H1 (cell line): ENCODE results near the gene BAIAP2. TPM values are rescaled to one million over a fixed set of nuclear protein-coding genes. Genes with fewer than 3 reads are reported as not detected.
A peak's percentile ranks its signal among the peaks of the same experiment; 100 is the strongest.

ENCODE experiments used
- CTCF ChIA-PET: fragments of 300-600 bp; sonication (Branson Sonifier 250); formaldehyde crosslinking; loops from one replicate; lab custom pipeline; 2021; ENCODE audit not compliant: partially characterized antibody; lab: Charles Lee
- POLR2A ChIA-PET: fragments of 300-600 bp; sonication (Branson Sonifier 250); formaldehyde crosslinking; loops from one replicate; lab custom pipeline; 2021; ENCODE audit warnings: inconsistent platforms; ENCODE audit not compliant: partially characterized antibody; lab: Charles Lee
- DNase-seq, 2 experiments: peaks; one replicate each; pipeline versions ENCODE4 v3.0.0 to v3.0.0-alpha.2; 2010 to 2022; ENCODE audit warnings: low spot score in 2 of 2, low read depth in 1 of 2, mixed read lengths in 1 of 2
- FAIRE-seq: peaks from 2 replicates; lab custom pipeline; 2011; peaks lifted over from hg19 to GRCh38; lab: Jason Lieb, UNC
- H2AFZ ChIP-seq: 2 replicates; pipeline ENCODE4 v1.8.1; 2012; ENCODE audit warnings: low read length, inconsistent platforms
- H2AK5ac ChIP-seq: 2 replicates; pipeline ENCODE4 v1.6.1; 2013; ENCODE audit warnings: low read depth, low read length
- H2BK120ac ChIP-seq: replicated peaks from 2 replicates; pipeline ENCODE3; 2013; ENCODE audit warnings: low read depth, low read length, inconsistent platforms
- H2BK12ac ChIP-seq: 2 replicates; pipeline ENCODE4 v1.6.1; 2013; ENCODE audit warnings: low read depth, low read length
- H2BK15ac ChIP-seq: 2 replicates; pipeline ENCODE4 v1.6.1; 2013; ENCODE audit warnings: low read length
- H2BK20ac ChIP-seq: 2 replicates; pipeline ENCODE4 v1.6.1; 2013; ENCODE audit warnings: low read length
- H2BK5ac ChIP-seq: 2 replicates; pipeline ENCODE4 v1.6.1; 2013; ENCODE audit warnings: low read depth, low read length
- H3K14ac ChIP-seq: 2 replicates; pipeline ENCODE4 v1.6.1; 2013; ENCODE audit warnings: inconsistent platforms; ENCODE audit not compliant: insufficient read length
- H3K18ac ChIP-seq: 2 replicates; pipeline ENCODE4 v1.6.1; 2013; ENCODE audit warnings: low read length; ENCODE audit errors: extremely low read depth
- H3K23ac ChIP-seq: 2 replicates; pipeline ENCODE4 v1.6.1; 2013; ENCODE audit warnings: inconsistent platforms; ENCODE audit not compliant: insufficient read length
- H3K23me2 ChIP-seq: 2 replicates; pipeline ENCODE4 v1.6.1; 2013; ENCODE audit warnings: low read depth, low read length
- H3K27ac ChIP-seq: 2 replicates; pipeline ENCODE4 v1.6.1; 2011; ENCODE audit warnings: low read depth, low read length, inconsistent platforms
- H3K27me3 ChIP-seq, 4 experiments: replicated peaks in 1 of 4; 1 replicate in 1 of 4; 2 replicates in 3 of 4; pipeline versions ENCODE4 v1.6.1 to v1.8.1; 2011 to 2013; ENCODE audit warnings: low read length in 3 of 4, mild to moderate bottlenecking in 3 of 4, inconsistent platforms in 2 of 4, mixed read lengths in 2 of 4, moderate library complexity in 1 of 4; ENCODE audit not compliant: control insufficient read depth in 3 of 4, insufficient read depth in 3 of 4; ENCODE audit errors: extremely low read depth in 1 of 4
- H3K36me3 ChIP-seq, 4 experiments: 2 replicates each; pipeline versions ENCODE4 v1.6.1 to v1.8.1; 2011 to 2013; ENCODE audit warnings: mild to moderate bottlenecking in 4 of 4, low read length in 3 of 4, moderate library complexity in 2 of 4, control low read depth in 1 of 4, inconsistent platforms in 1 of 4; ENCODE audit not compliant: insufficient read depth in 4 of 4, control insufficient read depth in 2 of 4
- H3K4ac ChIP-seq: replicated peaks from 2 replicates; pipeline ENCODE3; 2013; ENCODE audit warnings: low read length, low read depth, mixed read lengths, inconsistent platforms; ENCODE audit not compliant: insufficient read length
- H3K4me1 ChIP-seq, 4 experiments: replicated peaks in 1 of 4; 1 replicate in 1 of 4; 2 replicates in 3 of 4; pipeline versions ENCODE4 v1.6.1 to v1.8.1; 2011 to 2013; ENCODE audit warnings: low read length in 3 of 4, inconsistent platforms in 2 of 4, mixed read lengths in 1 of 4; ENCODE audit not compliant: insufficient read depth in 4 of 4, control insufficient read depth in 3 of 4
- H3K4me2 ChIP-seq, 2 experiments: 2 replicates each; pipeline versions ENCODE4 v1.6.1 to v1.8.1; 2011 to 2013; ENCODE audit warnings: low read depth in 2 of 2, low read length in 2 of 2, control low read depth in 1 of 2, inconsistent platforms in 1 of 2, mild to moderate bottlenecking in 1 of 2; ENCODE audit not compliant: insufficient read depth in 1 of 2
- H3K4me3 ChIP-seq, 4 experiments: fragments of 200-600, 300-600 bp in 1 of 4; sonication (generic), shearing (Covaris generic), sonication (Bioruptor Twin) in 1 of 4; 2 replicates each; pipeline versions ENCODE4 v1.5.1 to v1.8.1; 2011 to 2016; ENCODE audit warnings: low read length in 4 of 4, low read depth in 3 of 4, control low read depth in 2 of 4, inconsistent platforms in 2 of 4, mild to moderate bottlenecking in 2 of 4, mixed read lengths in 1 of 4, moderate library complexity in 1 of 4; ENCODE audit not compliant: insufficient read depth in 2 of 4; ENCODE audit errors: extremely low read depth in 1 of 4
- H3K56ac ChIP-seq: replicated peaks from 2 replicates; pipeline ENCODE3; 2013; ENCODE audit warnings: low read depth, mild to moderate bottlenecking, mixed read lengths, low read length, inconsistent platforms; ENCODE audit not compliant: insufficient read length
- H3K79me1 ChIP-seq: 2 replicates; pipeline ENCODE4 v1.6.1; 2013; ENCODE audit warnings: low read depth, low read length, control low read depth
- H3K79me2 ChIP-seq, 2 experiments: 2 replicates each; pipeline versions ENCODE4 v1.6.1 to v1.8.1; 2012 to 2013; ENCODE audit warnings: low read length in 2 of 2, mild to moderate bottlenecking in 2 of 2, inconsistent platforms in 1 of 2; ENCODE audit not compliant: insufficient read depth in 2 of 2, control insufficient read depth in 1 of 2
- H3K9ac ChIP-seq, 4 experiments: replicated peaks in 1 of 4; 1 replicate in 1 of 4; 2 replicates in 3 of 4; pipeline versions ENCODE4 v1.6.1 to v1.8.1; 2011 to 2013; ENCODE audit warnings: low read depth in 3 of 4, low read length in 3 of 4, control low read depth in 2 of 4, mild to moderate bottlenecking in 2 of 4, moderate library complexity in 2 of 4, inconsistent platforms in 1 of 4; ENCODE audit errors: extremely low read depth in 1 of 4
- H3K9me3 ChIP-seq, 2 experiments: 2 replicates each; pipeline versions ENCODE4 v1.6.1 to v1.8.1; 2012 to 2013; ENCODE audit warnings: mild to moderate bottlenecking in 2 of 2, moderate library complexity in 2 of 2, control low read depth in 1 of 2, inconsistent platforms in 1 of 2, low read depth in 1 of 2, low read length in 1 of 2, mixed read lengths in 1 of 2; ENCODE audit not compliant: insufficient read depth in 2 of 2
- H4K20me1 ChIP-seq, 2 experiments: replicated peaks in 1 of 2; 2 replicates each; pipeline versions ENCODE3 to v1.8.1; 2011 to 2013; ENCODE audit warnings: inconsistent platforms in 2 of 2, low read length in 2 of 2, mild to moderate bottlenecking in 1 of 2; ENCODE audit not compliant: insufficient read depth in 2 of 2, control insufficient read depth in 1 of 2
- H4K5ac ChIP-seq: 2 replicates; pipeline ENCODE4 v1.6.1; 2013; ENCODE audit warnings: low read length, low read depth, mixed read lengths, inconsistent platforms; ENCODE audit not compliant: insufficient read length
- H4K8ac ChIP-seq: 2 replicates; pipeline ENCODE4 v1.8.0; 2013; ENCODE audit warnings: mild to moderate bottlenecking, moderate library complexity, low read length, inconsistent platforms; ENCODE audit not compliant: insufficient read depth; ENCODE audit errors: extremely low read depth
- H4K91ac ChIP-seq: replicated peaks from 2 replicates; pipeline ENCODE3; 2013; ENCODE audit warnings: low read length, mixed read lengths, inconsistent platforms; ENCODE audit not compliant: insufficient read length
- CEBPB ChIP-seq: IDR thresholded peaks from 2 replicates; pipeline ENCODE4 v1.6.1; 2012; ENCODE audit warnings: low read depth, low read length
- GABPA ChIP-seq: IDR thresholded peaks from 2 replicates; pipeline ENCODE4 v1.6.1; 2011; ENCODE audit warnings: mild to moderate bottlenecking, low read length, moderate library complexity, borderline replicate concordance; ENCODE audit not compliant: insufficient read depth
- KDM1A ChIP-seq: fragments of 200-600, 300-600 bp; sonication (generic); IDR thresholded peaks from 2 replicates; pipeline ENCODE4 v1.7.1; 2016; ENCODE audit warnings: mild to moderate bottlenecking, low read length, borderline replicate concordance
- POU5F1 ChIP-seq: IDR thresholded peaks from 2 replicates; pipeline ENCODE4 v1.6.1; 2011; ENCODE audit warnings: low read depth, mild to moderate bottlenecking, low read length, moderate library complexity
- RFX5 ChIP-seq: IDR thresholded peaks from 2 replicates; pipeline ENCODE4 v1.6.1; 2011; ENCODE audit warnings: low read depth, low read length, improper control_type of control experiment, borderline replicate concordance
- RNF2 ChIP-seq: fragments of 200-900, 300-1000 bp; sonication (generic); IDR thresholded peaks from 2 replicates; pipeline ENCODE4 v1.7.1; 2016; ENCODE audit warnings: borderline replicate concordance, low read depth, mild to moderate bottlenecking, antibody characterized with exemption, low read length; ENCODE audit not compliant: poor library complexity, severe bottlenecking; ENCODE audit errors: missing control alignments
- SIRT6 ChIP-seq: IDR thresholded peaks from one replicate; pipeline ENCODE4 v1.7.1; 2012; ENCODE audit warnings: low read length, inconsistent platforms
- SIX5 ChIP-seq: IDR thresholded peaks from 2 replicates; pipeline ENCODE4 v1.6.1; 2011; ENCODE audit warnings: mild to moderate bottlenecking, low read depth, low read length
- SP2 ChIP-seq: IDR thresholded peaks from 2 replicates; pipeline ENCODE4 v1.6.1; 2012; ENCODE audit warnings: mild to moderate bottlenecking, low read length, inconsistent platforms
- WGBS, 2 experiments: shearing (Covaris generic) in 1 of 2; methylation state at CpG; one replicate each; pipeline versions ENCODE4 v1.1.6 to v1.1.7; 2013 to 2015; ENCODE audit warnings: low lambda C conversion rate in 2 of 2, mixed read lengths in 2 of 2, inconsistent platforms in 1 of 2, low coverage in 1 of 2, missing lambda C conversion rate in 1 of 2; ENCODE audit not compliant: insufficient replicate concordance in 2 of 2, insufficient coverage in 1 of 2, insufficient read length in 1 of 2; ENCODE audit errors: extremely low coverage in 1 of 2, missing lambda C conversion rate in 1 of 2; 5-methylcytosine and 5-hydroxymethylcytosine counted together
- polyA plus RNA-seq, 7 experiments: library from polyadenylated mRNA; depleted of rRNA in 3 of 7; stranded (reverse) in 5 of 7; unstranded in 2 of 7; fragments of >200 nt in 5 of 7; fragments of 200-250 nt in 2 of 7; gene quantifications; 1 replicate in 5 of 7; 2 replicates in 1 of 7; 4 replicates in 1 of 7; pipeline versions ENCODE4 v1.2.1 to v1.2.3, GENCODE V29; 2011 to 2013; ENCODE audit warnings: missing spikeins in 2 of 7, mixed read lengths in 2 of 7
- total RNA-seq: library from RNA; stranded (reverse); fragmentation: NEBNext Ultra II Directional; extraction: Animal tissue kit (Norgen Biotek cat#: 25700); gene quantifications from 2 replicates; pipeline ENCODE4 v1.2.1, GENCODE V29; 2021

The BAIAP2 gene
- total and polyA plus RNA-seq, 2 of the 8 experiments (the other 6 are each of a cell fraction or from before 2014, with no cell fraction given): 10.0 to 22.8 TPM

GRCh38 chr17:81025741-81026129 is 9.2 kb upstream of the BAIAP2 start:
- Histone ChIP-seq H3K79me2 (no peaks in the 10 kb centered on the region), H2BK5ac (no peak overlapping the region), H2AK5ac (no peak overlapping the region), H4K91ac (no peak overlapping the region)
- TF ChIP-seq KDM1A (no peak), GABPA (no peak), SP2 (no peak), RFX5 (no peak), POU5F1 (no peak), SIRT6 (no peak), SIX5 (no peak), RNF2 (no peak), CEBPB (no peak)
- TF ChIP-seq, all 59 proteins: peak for 0
- WGBS, 2 experiments: 87% methylated on average over 22 of the region's 22 CpGs; no CpG with 5 or more reads in 1 of the 2 experiments
- H3K23ac ChIP-seq: no peak overlapping the region
- H3K4me2 ChIP-seq: no peak overlapping the region
- no peak overlapping the region for H2BK20ac ChIP-seq
- H3K9ac ChIP-seq: no peak overlapping the region
- H3K23me2 ChIP-seq: no peaks in the 10 kb centered on the region
- H3K4me3 ChIP-seq: no peak overlapping the region
- ChIA-PET POLR2A (interaction anchor here (5.9 kb wide), 1 partner anchor 10 kb away, joined by 41 read pairs; the partner anchor contains the start of gene BAIAP2), CTCF (interaction anchor here (0.7 to 12.9 kb wide), 15 partner anchors 11 to 512 kb away, joined by 3 to 110 read pairs (median 7); no protein-coding TSS in a partner anchor)
- no peak overlapping the region for H3K18ac ChIP-seq
- H2BK120ac ChIP-seq: no peak overlapping the region
- H4K20me1 ChIP-seq: peaks cover 0 to 3% of the 10 kb centered on the region in 2 experiments
- DNase-seq: no peak
- no peak overlapping the region for H4K5ac ChIP-seq
- no peak overlapping the region for H2AFZ ChIP-seq
- no peaks in the 10 kb centered on the region for H3K79me1 ChIP-seq
- no peak overlapping the region for H3K4ac ChIP-seq
- no peaks in the 10 kb centered on the region; a peak in 3 of 7 replicates for H3K27me3 ChIP-seq
- H3K14ac ChIP-seq: no peak overlapping the region
- H3K36me3 ChIP-seq: no peaks in the 10 kb centered on the region
- FAIRE-seq: no peak
- peaks cover 0 to 3% (median 0%) of the 10 kb centered on the region in 4 experiments; a peak in 3 of 7 replicates for H3K4me1 ChIP-seq
- no peak overlapping the region for H3K27ac ChIP-seq
- H3K9me3 ChIP-seq: no peaks in the 10 kb centered on the region; a peak in 1 of 4 replicates
- peak overlapping the region; percentile 65; the same call in 1 of the 2 replicates for H4K8ac ChIP-seq
- no peak overlapping the region for H3K56ac ChIP-seq
- no peak overlapping the region for H2BK15ac ChIP-seq
- no peak overlapping the region for H2BK12ac ChIP-seq
